ENCODE measurements around the gene MYT1.
"Not testable (repeated sequence)": the region's sequence is repeated elsewhere in the genome, so short reads cannot be mapped to it uniquely, and the experiment has no call there.

The MYT1 gene

DNA sequence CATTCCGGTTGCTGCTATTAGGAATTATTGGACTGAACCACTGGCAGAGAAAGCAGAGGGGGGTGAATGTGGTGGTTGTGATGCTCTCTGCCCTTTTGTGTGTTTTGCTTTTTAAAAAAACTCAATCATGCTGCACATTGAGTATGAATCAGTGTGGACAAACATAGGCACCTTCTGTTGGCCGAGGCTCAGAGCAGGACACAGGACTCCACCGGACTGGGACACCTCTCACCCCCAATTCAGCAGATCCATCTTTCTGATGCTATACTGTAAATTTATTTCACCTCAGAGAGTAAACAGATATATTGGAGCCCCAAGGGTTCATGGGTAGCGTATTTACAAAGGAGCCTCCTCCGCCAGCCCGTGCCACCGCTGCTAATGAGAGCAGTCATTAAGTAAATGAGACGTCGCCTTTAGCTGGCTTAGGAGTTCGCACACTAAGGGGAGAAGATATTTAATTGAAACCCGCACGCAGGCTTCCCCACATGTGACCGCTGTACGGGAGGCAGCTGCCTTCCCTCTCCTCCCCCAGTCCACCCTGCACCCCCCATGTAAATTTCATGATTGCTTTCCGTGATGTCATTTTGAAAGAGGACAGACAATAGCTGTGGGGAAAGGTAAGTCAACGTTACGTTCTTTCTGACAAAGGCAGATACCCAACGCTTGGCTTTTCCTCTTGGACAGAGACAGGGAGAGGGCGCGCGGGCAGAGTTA is at the start of gene MYT1:
TSS of gene MYT1 (plus strand) at position 330 of the 714 bp plus-strand sequence. CDS start 34,410 bp downstream, outside the sequence.
- peak; percentile 75 for DNase-seq (ENCODE audit: low read depth)
- TF ChIP-seq, protein P1, sequence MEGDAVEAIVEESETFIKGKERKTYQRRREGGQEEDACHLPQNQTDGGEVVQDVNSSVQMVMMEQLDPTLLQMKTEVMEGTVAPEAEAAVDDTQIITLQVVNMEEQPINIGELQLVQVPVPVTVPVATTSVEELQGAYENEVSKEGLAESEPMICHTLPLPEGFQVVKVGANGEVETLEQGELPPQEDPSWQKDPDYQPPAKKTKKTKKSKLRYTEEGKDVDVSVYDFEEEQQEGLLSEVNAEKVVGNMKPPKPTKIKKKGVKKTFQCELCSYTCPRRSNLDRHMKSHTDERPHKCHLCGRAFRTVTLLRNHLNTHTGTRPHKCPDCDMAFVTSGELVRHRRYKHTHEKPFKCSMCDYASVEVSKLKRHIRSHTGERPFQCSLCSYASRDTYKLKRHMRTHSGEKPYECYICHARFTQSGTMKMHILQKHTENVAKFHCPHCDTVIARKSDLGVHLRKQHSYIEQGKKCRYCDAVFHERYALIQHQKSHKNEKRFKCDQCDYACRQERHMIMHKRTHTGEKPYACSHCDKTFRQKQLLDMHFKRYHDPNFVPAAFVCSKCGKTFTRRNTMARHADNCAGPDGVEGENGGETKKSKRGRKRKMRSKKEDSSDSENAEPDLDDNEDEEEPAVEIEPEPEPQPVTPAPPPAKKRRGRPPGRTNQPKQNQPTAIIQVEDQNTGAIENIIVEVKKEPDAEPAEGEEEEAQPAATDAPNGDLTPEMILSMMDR (IDR thresholded peaks at IDR 0.05; ENCODE audit: control insufficient read depth, extremely low read depth, insufficient read depth) = no peak
- peak within 1 kb of the TSS; percentile 67 for H3K4me3 ChIP-seq (ENCODE audit: low read depth, low read length)

DNA sequence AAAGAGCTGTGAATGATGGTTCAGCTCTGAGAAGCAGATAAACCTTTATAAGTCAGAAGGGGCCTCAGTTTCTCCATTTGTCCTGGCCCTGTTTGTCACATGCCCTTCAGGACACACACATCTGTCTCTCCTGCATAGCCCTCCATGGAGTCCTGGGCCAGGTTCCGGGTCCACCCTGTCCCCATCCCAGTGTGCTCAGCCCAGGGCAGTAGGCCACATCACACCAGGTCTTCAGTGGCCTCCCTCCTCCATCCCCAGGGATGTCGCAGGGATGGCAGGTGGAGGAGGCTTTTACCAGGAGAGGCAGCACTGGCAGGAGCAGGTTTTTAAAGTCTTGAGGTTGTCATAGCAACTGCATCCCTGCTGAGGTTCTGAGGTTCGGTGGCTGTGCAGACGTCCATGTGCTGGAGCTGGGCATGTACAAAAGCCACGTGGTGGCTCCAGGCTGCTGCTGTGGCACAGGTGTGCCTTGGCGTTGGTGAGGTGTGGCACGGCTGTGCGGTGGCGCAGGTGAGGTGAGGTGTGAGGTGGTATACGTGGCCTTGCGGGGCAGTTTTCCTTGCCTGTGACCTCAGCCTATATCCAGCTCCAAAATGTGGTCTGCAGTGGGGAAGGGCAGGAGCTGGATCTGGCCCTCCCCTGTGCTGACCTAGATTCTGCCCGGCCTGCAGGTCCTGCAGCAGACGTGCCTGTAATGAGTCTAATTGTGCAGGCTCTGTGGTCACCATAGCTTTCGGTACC is 48.9 kb upstream of the MYT1 start:
- no peak for DNase-seq (ENCODE audit: low read depth)

DNA sequence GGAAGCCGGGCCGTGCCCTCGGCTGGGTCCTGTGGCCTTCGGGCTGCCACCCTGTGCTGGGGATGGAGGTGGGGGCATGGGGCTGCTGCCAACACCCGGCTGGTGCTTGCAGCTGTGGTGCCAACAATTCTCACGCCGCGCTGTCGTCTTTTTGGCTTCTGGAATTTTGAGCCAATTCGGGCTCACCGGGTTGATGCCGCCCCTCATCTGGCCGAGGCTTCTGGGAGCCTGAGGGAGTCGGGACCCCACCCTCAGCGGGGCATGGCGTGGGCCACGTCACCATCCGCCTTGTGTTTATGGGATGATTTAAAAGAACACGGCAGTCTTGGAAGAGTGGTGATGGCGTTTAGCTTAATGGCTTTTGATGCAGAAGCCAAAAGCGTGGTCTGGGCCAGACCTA is 48.2 kb upstream of the MYT1 start:
- H3K4me3 ChIP-seq (ENCODE audit: low read depth, low read length) = no peak overlapping the region
- TF ChIP-seq, protein P1 (IDR thresholded peaks at IDR 0.05; ENCODE audit: control insufficient read depth, extremely low read depth, insufficient read depth) = no peak
- no peak for DNase-seq (ENCODE audit: low read depth)

More for the DNA sequence above, 48.9 kb upstream of the MYT1 start:
- TF ChIP-seq, protein P1 (IDR thresholded peaks at IDR 0.05; ENCODE audit: control insufficient read depth, extremely low read depth, insufficient read depth) = no peak
- no peak overlapping the region for H3K4me3 ChIP-seq (ENCODE audit: low read depth, low read length)

DNA sequence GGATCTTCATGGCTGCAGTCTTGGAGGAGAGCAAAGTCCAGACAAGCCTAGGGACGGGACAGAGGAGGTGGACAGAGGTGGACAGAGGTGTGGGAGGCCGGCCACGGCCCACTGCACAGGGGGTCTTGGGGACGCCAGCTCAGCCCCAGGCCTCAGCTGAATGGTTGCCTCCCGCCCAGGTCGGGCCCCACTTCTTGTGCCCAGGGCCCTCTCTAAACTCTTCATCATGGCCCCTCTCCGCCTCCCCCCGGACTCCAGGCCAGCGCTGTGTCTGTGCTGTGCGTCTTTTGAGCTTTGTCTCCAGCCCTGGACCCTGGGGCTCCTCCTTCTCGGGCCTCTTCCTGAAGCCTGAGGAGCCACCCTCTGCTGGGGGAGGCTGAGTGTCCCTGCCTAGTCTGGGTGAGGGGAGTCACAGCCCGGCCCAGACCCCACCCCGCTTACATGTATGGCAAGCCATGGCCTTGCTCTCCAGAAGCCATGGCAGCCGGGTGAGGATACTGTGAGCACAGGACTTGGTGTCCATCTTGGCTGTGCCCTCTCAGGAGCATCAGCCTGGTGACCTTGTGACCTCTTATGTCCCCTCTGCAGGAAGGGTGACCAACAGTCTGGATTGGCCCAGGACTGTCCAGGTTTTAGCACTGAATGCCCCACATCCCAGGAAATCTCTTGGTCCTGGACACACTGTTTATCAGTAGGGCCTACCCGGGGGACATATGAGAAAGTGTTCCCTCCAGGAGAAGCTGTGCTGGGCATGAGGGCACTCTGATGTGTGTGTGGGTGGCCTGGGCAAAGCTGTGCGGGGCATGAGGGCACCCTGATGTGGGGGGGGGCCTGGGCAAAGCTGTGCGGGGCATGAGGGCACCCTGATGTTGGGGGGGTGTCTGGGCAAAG is 47.5 kb upstream of the MYT1 start:
- no peak for DNase-seq (ENCODE audit: low read depth)
- TF ChIP-seq, protein P1 (IDR thresholded peaks at IDR 0.05; ENCODE audit: control insufficient read depth, extremely low read depth, insufficient read depth) = no peak
- no peak overlapping the region for H3K4me3 ChIP-seq (ENCODE audit: low read depth, low read length)

DNA sequence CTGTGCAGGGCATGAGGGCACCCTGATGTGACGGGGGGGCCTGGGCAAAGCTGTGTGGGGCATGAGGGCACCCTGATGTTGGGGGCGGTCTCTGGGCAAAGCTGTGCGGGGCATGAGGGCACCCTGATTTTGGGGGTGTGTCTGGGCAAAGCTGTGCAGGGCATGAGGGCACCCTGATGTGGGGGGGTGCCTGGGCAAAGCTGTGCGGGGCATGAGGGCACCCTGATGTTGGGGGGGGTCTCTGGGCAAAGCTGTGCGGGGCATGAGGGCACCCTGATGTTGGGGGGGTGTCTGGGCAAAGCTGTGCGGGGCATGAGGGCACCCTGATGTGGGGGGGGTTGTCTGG is 46.8 kb upstream of the MYT1 start:
- H3K4me3 ChIP-seq (ENCODE audit: low read depth, low read length); DNase-seq (ENCODE audit: low read depth): not testable (repeated sequence)

DNA sequence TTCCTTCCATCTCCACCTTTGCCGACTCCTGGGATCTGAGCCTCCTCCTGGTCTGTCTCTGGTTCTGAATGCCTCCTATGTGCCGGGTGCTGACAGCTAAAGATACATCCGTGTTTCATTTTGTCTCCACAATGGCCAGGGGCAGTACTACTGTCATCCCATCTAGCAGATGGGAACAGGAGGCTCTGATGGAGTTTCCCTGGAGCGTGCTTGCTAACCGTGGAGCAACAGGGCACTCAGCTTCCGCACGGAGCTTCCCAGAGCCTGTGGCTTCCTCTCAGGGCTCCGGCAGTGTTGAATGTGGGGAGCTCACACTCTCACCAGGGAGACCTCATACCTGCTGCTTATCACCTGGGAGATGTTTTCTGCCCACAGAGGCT is 45.0 kb upstream of the MYT1 start:
- no peak overlapping the region for H3K4me3 ChIP-seq (ENCODE audit: low read depth, low read length)
- TF ChIP-seq, protein P1 (IDR thresholded peaks at IDR 0.05; ENCODE audit: control insufficient read depth, extremely low read depth, insufficient read depth) = no peak
- no peak for DNase-seq (ENCODE audit: low read depth)

Measured in LNCaP clone FGC (cell line).